Esophagus squamous epithelium (tissue), 4 donors: ENCODE data around the gene ERC1.

ENCODE experiments used
- POLR2A ChIP-seq, 4 donors: fragments of 450-650 bp; IDR thresholded peaks; one replicate each; pipeline ENCODE4 v1.6.1; 2017; ENCODE audit warnings: antibody characterized with exemption in 4 of 4, mild to moderate bottlenecking in 4 of 4, moderate library complexity in 3 of 4
- TF ChIP-seq, protein P1 (sequence below), 6 experiments: fragments of 450-650 bp in 4 of 6; fragments of 200-600 bp in 2 of 6; sonication (generic) in 2 of 6; IDR thresholded peaks; one replicate each; pipeline ENCODE4 v1.5.1; 2016 to 2019; ENCODE audit warnings: antibody characterized with exemption in 6 of 6, mild to moderate bottlenecking in 4 of 6, moderate library complexity in 4 of 6

DNA sequence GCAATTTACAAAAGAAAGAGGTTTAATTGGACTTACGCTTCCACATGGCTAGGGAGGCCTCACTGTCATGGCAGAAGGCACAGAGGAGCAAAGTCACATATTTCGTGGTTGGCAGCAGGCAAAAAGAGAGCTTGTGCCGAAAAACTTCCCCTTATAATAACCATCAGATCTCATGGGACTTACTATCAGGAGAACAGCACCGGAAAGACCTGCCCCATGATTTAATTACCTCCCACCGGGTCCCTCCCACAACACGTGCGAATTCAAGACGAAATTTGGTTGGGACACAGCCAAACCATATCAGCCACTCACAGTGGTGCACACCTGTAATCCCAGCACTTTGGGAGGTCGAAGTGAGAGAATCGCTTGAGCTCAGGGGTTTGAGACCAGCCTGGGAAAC lies 534.8 kb downstream of the ERC1 start:
- TF ChIP-seq, protein P1, sequence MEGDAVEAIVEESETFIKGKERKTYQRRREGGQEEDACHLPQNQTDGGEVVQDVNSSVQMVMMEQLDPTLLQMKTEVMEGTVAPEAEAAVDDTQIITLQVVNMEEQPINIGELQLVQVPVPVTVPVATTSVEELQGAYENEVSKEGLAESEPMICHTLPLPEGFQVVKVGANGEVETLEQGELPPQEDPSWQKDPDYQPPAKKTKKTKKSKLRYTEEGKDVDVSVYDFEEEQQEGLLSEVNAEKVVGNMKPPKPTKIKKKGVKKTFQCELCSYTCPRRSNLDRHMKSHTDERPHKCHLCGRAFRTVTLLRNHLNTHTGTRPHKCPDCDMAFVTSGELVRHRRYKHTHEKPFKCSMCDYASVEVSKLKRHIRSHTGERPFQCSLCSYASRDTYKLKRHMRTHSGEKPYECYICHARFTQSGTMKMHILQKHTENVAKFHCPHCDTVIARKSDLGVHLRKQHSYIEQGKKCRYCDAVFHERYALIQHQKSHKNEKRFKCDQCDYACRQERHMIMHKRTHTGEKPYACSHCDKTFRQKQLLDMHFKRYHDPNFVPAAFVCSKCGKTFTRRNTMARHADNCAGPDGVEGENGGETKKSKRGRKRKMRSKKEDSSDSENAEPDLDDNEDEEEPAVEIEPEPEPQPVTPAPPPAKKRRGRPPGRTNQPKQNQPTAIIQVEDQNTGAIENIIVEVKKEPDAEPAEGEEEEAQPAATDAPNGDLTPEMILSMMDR (IDR thresholded peaks at IDR 0.05), result no peak
- no peak for TF ChIP-seq POLR2A (IDR thresholded peaks at IDR 0.05)
